GM19467 (cell line): ENCODE data around the gene CATSPERD.
"Not testable (repeated sequence)": the region's sequence is repeated elsewhere in the genome, so short reads cannot be mapped to it uniquely, and the experiment has no call there.

ENCODE experiments used
- ATAC-seq: cut with Tn5 transposase; IDR thresholded peaks from one replicate; pipeline ENCODE4 v1.9.1; 2021; ENCODE audit warnings: mild to moderate bottlenecking, moderate library complexity; ENCODE audit not compliant: unreplicated experiment

CATSPERD gene

DNA sequence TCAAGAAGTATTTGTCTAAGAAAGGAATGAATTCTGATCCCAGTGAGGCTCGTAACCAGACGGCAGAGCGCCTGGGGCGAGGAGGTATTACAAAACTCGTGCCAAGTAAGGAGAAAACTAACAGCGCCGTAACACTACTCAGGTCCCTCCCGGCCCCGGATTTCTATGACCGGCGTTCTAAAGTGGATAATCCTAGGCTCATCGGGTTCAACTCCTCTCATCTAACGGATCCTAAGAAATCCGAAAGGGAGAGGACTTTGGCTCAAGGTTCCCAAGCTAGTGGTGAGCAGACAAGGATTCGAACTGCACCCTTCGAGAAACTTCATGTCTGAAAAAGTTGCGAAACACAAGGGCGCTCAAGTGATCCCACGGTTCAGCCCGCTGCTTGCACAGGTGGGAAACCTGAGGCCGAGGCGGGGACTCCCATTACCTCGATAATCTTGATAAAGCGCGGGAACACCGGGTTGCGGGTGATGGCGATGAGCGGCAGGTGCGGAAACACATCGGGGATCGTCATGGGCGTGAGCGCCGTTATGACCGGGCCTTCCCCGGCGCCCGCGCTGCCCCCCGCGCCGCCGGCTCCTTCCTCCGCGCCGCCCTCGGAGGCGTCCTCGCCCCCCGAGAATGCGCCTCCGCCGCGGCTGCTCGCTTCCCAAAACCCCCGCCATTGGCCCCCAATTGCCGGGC lies 1.0 kb upstream of the CATSPERD start:
- peak; percentile 1 for ATAC-seq

DNA sequence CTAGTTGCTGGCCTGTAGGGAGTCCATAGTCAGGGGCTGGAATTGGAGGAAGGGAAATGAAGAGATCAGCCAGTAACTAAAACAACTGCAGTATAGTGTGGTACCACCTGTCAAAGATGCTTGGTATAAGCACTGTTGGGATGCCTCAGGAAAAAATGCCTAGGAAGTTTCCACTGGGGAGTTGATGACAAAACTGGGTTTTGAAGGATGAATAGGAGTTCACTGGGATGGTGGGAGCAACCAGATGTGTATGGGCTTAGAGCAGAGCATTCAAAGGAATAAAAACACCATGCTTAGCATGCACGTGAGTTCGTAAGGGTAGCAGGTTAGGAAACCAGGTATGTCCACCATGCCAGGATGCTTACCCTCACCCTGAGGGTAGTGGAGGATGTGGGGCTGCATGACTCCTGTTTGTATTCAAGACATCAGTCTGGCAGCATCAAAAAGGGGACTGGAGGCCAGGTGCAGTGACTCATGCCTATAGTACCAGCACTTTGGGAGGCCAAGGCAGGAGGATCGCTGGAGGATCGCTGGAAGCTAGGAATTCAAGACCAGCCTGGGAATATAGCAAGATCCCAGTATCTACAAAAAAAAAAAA lies 7.1 kb downstream of the CATSPERD start:
- no peak for ATAC-seq

DNA sequence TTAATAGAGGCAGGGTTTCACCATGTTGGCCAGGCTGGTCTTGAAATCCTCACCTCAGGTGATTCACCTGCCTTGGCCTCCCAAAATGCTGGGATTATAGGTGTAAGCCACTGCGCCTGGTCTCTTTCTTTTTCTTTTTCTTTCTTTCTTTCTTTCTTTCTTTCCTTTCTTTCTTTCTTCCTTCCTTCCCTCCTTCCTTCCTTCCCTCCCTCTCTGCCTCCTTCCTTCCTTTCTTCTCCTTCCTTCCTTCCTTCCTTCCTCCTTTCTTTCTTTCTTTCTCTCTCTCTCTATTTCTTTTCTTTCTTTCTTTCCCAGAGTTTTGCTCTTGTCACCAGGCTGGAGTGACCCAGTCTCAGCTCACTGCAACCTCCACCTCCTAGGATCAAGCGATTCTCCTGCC lies 12.7 kb downstream of the CATSPERD start:
- not testable (repeated sequence) for ATAC-seq

DNA sequence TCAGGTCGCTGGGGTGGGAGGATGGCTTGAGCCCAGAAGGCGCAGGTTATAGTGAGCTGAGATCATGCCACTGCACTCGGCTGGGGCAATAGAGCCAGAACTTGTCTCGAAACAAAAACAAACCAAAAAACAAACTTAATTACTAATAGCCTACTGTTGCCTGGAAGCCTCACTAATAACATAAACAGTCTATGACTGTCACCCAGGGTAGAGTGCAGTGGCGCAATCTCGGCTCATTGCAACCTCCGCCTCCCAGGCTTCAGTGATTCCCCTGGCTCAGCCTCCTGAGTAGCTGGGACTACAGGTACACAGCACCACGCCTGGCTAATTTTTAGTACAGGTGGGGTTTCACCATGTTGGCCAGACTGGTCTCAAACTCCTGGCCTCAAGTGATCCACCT lies 18.0 kb downstream of the CATSPERD start:
- ATAC-seq, result no peak

DNA sequence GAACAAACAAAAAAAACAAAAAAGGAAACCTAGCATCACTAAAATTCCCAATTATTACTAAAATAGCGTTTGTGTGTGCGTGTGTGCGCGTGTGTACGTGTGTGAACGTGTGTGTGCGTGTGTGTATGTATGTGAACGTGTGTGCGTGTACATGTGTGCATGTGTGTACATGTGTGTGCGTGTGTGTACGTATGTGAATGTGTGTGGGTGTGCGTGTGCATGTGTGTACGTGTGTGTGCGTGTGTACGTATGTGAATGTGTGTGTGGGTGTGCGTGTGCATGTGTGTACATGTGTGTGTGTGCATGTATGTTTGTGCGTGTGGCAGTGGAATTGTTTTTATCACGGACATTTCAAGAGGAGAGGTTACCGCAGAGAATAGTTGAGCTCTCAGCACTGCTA lies 21.6 kb downstream of the CATSPERD start:
- ATAC-seq, result no peak

DNA sequence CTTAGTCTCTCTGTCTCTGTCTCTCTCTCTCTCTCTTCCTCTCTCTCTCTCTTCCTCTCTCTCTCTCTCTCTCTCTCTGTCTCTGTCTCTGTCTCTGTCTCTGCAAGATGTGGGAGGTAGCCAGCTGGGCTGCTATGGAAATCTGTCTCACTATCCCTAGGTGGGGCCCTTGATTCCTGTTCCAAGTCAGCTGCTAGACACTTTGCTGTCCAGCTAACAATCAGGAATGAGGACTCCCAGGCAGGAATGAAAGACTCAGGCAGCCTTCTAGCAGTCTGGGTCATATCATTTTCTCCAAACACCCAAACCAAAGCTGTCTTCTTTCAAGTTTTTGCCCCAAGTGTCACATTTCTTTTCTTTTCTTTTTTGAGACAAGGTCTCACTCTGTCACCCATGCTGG lies 23.2 kb downstream of the CATSPERD start:
- ATAC-seq, result no peak

DNA sequence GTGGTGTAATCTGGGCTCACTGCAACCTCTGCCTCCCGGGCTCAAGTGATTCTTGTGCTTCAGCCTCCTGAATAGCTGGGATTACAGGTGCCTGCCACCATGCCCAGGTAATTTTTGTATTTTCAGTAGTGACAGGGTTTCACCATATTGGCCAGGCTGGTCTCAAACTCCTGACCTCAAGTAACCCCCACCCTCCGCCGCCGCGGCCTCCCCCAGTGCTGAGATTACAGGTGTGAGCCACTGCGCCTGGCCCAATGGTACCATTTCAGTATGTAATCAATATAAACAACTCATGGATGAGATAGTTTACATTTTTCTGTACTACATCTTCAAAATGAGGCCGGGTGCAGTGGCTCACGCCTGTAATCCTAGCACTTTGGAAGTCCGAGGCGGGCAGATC lies 24.6 kb downstream of the CATSPERD start:
- ATAC-seq, result not testable (repeated sequence)

DNA sequence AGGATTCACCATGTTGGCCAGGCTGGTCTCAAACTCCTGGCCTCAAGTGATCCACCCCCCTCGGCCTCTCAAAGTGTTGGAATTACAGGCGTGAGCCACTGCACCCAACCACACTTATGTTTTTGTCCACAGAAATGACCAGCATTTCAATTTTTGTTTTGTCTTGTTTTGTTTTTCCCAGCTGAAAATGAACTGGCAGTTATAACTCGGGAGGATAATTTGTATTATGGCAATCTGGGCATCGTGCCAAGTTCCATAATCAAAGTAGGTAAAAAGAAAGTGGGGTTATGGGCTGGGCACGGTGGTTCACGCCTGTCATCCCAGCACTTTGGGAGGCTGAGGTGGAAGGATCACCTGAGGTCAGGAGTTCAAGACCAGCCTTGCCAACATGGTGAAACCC lies 28.5 kb downstream of the CATSPERD start:
- not testable (repeated sequence) for ATAC-seq

DNA sequence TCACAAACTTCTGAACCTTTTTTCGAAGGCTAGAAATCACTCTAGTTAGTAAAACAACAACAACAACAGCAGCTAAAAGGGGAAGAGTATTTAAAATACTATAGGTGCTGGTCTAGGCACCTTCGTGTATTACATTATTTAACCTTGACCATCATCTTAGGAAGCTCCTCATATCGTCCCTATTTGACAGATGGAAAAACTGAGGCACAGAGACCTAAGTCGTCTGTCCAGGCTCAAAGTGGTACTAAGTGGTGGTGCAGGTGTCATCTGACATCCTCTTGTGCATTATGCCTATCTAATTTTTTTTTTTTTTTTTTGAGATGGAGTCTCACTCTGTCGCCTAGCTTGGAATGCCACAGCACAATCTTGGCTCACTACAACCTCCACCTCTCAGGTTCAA lies 29.1 kb downstream of the CATSPERD start:
- no peak for ATAC-seq

DNA sequence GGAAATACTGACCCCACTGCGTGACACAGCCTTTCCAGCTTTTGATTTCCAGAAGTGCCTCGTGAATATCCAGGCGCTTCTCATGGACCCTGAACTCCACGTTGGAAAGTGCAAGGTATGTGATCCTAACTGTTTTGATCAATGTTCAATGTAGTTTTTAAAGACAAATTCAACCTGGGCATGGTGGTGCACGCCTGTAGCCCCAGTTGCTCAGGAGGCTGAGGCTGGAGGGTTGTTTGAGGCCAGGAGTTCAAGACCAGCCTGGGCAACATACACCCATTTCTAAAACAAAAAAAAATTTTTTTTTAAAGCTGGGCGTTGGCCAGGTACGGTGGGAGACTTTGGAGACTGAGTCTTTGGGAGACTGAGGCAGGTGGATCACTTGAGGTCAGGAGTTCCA lies 31.3 kb downstream of the CATSPERD start:
- no peak for ATAC-seq

DNA sequence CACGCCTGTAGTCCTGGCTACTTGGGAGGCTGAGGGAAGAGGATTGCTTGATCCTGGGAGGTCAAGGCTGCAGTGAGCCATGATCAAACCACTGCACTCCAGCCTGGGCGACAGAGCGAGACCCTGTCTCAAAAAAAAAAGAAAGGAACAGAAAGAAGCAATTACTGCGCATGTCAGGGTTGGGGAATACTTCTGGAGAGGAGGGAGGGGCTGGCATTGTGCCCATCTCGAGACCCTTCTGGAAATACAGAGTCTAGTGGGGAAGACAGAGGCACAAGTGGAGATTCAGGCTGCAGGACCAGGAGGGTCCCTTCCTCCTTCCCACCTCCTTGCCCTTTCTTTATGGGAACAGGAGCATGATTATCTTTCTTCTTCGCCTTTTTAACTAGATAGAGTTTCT lies 33.3 kb downstream of the CATSPERD start:
- no peak for ATAC-seq

DNA sequence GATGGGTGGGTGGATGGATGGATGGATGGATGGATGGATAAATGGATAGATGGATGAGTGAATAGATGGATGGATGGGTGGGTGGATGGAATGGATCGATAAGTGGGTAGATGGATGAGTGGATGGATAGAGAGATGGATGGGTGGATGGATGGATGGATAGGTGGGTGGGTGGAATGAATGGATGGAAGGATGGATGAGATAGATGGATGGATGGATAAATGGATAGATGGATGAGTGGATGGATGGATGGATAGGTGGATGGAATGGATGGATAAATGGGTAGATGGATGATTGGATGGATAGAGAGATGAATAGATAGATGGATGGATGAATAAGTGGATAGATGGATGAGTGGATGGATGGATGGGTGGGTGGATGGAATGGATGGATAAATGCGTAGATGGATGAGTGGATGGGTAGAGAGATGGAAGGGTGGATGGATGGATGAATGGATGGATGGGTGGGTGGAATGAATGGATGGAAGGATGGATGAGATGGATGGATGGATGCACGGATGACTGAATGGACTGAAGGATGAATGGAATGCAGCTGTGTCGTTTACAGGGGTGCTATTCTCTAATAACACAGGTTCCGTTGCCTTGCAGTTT lies 42.3 kb downstream of the CATSPERD start:
- no peak for ATAC-seq

DNA sequence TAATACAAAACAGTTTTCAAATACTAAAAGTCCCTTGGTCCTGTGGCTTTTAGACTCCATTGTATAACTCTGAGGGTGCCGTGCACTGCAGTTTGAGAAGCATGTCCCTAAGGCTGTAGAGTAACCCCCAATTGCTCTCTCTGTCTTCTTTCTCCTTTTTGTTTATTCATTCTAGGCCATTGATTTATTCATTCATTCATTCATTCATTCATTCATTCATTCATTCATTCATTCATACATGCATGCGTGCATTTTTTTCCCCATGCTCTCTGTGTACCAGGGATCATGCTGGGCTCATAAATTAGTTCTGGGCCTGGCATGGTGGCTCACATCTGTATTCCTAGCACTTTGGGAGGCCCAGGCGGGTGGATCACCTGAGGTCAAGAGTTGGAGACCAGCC lies 44.8 kb downstream of the CATSPERD start:
- ATAC-seq, result no peak

DNA sequence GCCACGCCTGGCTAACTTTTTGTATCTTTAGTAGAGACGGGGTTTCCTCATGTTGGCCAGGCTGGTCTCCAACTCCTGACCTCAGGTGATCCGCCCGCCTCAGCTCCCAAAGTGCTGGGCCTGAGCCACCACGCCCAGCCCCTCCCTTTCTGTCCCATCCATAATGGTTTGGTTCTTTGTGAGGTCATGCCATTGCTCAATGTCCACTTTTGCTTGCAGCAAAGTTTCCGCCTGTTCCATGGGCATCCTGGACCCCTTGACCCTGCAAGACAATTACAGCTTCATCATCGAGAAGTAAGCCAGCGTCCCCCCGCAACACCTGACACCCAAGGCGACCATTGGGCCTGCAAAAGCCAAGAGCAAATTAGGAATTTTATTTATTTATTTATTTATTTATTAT lies 47.5 kb downstream of the CATSPERD start:
- no peak for ATAC-seq

DNA sequence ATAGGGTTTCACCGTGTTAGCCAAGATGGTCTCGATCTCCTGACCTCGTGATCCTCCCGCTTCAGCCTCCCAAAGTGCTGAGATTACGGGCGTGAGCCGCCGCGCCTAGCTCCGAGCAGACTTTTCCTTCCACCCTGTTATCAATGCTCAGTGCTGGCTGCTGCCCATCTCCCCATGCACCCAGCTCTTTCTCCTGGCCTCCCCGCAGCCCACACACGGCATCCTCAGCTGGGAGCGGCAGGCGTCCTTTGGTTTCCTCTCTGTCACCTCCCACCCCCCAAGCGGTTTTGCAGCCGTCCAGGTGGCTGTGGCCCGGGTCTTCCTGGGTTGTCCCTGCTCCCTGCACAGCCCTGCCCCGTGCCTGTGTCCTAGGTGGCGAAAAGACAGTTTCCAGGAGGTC lies 52.0 kb downstream of the CATSPERD start:
- ATAC-seq, result no peak

DNA sequence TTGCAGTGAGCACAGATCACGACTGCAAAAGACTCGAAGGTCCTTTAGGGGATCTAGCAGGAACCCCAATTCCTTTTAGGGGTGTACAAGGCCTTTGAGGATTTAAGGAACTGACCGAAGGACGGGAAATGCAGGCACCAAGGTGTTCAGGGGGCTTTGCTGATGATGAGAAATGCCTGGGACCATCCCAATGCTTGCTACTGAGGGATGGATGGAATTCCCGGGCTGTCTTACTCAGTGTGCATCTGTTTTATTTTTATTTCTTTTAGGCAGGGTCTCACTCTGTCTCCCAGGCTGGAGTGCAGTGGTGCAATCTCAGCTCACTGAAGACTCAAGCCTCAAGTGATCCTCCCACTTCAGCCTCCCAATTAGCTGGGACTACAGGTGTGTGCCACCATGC lies 52.8 kb downstream of the CATSPERD start:
- ATAC-seq, result no peak

DNA sequence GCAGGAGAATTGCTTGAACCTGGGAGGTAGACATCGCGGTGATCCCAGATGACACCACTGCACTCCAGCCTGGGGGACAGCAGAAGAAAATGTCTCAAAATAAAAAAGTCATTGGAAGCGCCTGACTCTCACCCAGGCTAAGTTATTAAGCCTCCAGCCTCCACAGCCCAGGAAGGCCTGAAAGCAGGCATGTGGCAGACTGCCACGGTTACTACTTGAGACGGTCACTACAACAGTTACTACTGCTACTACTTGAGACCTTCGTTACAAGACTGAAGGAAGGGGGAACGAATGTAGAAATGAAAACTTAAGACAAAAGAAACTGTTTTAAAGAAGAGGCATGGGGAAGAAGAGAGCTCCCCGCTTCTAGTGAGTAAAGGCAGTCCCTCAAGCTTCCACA lies 54.5 kb downstream of the CATSPERD start:
- ATAC-seq, result no peak

DNA sequence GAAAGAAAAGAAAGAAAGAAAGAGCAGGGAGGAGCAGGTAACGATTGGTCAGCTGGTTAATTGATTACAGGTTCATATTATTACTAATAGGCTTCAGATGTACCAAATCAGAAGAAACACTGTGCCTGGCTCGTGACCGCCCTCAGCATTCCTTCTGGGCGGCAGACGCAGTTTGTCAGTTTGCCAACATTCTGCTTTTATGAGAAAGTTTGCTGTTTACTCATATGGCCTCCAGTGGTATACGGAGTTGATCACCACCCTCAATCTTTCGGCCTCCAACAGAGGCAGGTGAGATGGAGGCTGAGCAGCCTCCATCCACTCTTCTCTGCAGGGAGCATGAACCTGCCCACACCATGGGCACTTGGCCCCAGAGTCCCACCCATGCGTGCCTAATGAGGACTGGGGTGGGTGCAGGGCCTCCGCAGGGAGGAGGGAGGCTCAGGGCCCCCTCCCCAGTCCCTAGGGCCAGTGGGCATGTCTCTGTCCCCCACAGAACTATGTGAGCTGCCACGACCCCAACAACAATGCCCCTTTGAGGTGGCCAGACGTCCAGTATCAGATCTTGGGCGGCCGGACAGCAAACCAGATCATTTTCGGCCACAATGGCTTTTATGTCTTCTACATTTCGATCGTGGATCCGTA lies 55.4 kb downstream of the CATSPERD start:
- ATAC-seq, result no peak

DNA sequence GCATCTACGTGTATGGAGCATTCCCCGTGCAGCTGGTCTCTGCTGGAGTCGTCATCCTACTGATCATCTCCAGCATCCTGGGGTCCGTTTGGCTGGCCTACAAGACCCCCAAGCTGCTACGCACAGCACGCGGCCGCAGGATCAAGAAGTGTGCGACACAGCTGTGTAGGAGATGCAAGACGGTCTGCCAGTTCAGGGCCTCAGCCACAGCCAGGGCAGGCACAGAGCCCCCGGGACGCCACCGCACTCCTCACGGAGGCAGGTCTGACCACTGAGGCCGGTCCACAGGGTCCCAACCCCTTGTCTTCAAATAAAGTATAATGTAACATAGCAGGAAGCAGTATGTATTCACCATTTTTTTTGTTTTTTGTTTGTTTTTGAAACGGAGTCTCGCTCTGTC lies 58.0 kb downstream of the CATSPERD start:
- ATAC-seq, result no peak

DNA sequence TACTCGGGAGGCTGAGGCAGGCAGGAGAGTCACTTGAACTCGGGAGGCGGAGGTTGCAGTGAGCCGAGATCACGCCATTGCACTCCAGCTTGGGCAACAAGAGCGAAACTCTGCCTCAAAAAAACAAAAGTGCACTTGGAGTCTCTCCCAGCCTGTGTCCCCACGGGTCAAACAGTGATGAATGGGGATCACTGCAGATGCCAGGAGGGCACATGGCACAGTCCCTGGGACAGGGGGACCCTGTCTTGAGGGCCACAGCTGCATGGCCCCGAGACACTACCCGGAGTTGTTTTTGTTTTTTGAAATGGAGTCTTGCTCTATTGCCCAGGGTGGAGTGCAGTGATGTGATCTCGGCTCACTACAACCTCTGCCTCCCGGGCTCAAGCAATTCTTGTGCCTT lies 60.5 kb downstream of the CATSPERD start:
- ATAC-seq, result not testable (repeated sequence)

DNA sequence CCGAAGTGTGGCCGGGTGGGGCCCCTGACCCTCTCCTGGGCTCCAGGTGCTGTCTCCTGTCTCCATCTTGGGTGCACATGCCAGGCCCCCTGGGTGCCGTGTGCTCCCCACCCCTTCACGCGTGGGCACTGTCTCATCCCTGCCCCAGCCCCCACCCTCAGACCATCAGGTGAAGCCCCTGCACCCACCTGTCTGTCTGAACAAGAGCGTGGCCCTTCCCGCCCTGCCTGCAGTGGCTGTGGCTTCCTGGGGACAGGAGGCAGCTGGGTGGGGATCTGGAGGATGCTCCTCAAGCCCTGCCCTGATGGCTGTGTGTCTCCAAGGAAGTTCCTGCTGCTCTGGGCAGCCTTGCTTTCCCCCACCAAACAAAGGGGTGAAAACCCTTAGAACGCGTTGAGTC lies 61.9 kb downstream of the CATSPERD start:
- no peak for ATAC-seq
